ENCODE results near the gene TIAM1.

GRCh38 chr21:31262728-31263127 is 81.3 kb downstream of the TIAM1 start:
- TF ChIP-seq, protein P1, sequence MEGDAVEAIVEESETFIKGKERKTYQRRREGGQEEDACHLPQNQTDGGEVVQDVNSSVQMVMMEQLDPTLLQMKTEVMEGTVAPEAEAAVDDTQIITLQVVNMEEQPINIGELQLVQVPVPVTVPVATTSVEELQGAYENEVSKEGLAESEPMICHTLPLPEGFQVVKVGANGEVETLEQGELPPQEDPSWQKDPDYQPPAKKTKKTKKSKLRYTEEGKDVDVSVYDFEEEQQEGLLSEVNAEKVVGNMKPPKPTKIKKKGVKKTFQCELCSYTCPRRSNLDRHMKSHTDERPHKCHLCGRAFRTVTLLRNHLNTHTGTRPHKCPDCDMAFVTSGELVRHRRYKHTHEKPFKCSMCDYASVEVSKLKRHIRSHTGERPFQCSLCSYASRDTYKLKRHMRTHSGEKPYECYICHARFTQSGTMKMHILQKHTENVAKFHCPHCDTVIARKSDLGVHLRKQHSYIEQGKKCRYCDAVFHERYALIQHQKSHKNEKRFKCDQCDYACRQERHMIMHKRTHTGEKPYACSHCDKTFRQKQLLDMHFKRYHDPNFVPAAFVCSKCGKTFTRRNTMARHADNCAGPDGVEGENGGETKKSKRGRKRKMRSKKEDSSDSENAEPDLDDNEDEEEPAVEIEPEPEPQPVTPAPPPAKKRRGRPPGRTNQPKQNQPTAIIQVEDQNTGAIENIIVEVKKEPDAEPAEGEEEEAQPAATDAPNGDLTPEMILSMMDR (IDR thresholded peaks at IDR 0.05) = no peak
- no peak for TF ChIP-seq POLR2A (IDR thresholded peaks at IDR 0.05)

Data from heart left ventricle (tissue), 13 donors.